SK-N-SH (cell line): ENCODE measurements around the gene PAN3. TPM values are rescaled to one million over a fixed set of nuclear protein-coding genes. Genes with fewer than 3 reads are reported as not detected.

Source experiments
- CTCF ChIA-PET: fragments of 300-600, 350-600 bp; formaldehyde crosslinking; extraction: SDS; loops from one replicate; lab custom pipeline; 2021; lab: Yijun Ruan, JAX
- POLR2A ChIA-PET: fragments of 350-600 bp; sonication (Branson Sonifier 250); formaldehyde crosslinking; extraction: SDS; loops from one replicate; lab custom pipeline; 2020; ENCODE audit warnings: antibody characterized with exemption, inconsistent platforms; lab: Yijun Ruan, JAX
- DNase-seq: peaks from one replicate; pipeline ENCODE4 v3.0.0; 2012
- H2AFZ ChIP-seq: fragments of 200-600 bp; sonication (generic); 2 replicates; pipeline ENCODE4 v1.8.1; 2016; ENCODE audit warnings: antibody characterized with exemption, mild to moderate bottlenecking, low read depth
- H3F3A ChIP-seq: fragments of 200-600 bp; sonication (generic); replicated peaks from 2 replicates; pipeline ENCODE3; 2016; ENCODE audit warnings: antibody characterized with exemption, mild to moderate bottlenecking; ENCODE audit not compliant: insufficient read depth
- H3K27ac ChIP-seq, 2 experiments: fragments of 200-500 bp in 1 of 2; fragments of 200-600 bp in 1 of 2; sonication (Bioruptor generic) in 1 of 2; sonication (generic), shearing (Covaris generic) in 1 of 2; 2 replicates each; pipeline versions ENCODE4 v1.5.1 to v1.6.1; 2014 to 2016; ENCODE audit warnings: low read depth in 2 of 2, inconsistent platforms in 1 of 2, low read length in 1 of 2, mild to moderate bottlenecking in 1 of 2, mixed read lengths in 1 of 2
- H3K27me3 ChIP-seq: fragments of 200-600 bp; sonication (generic), shearing (Covaris generic); 2 replicates; pipeline ENCODE4 v1.6.1; 2016; ENCODE audit warnings: mixed run types; ENCODE audit not compliant: insufficient read depth
- H3K36me3 ChIP-seq, 2 experiments: fragments of 200-500 bp in 1 of 2; fragments of 200-600 bp in 1 of 2; sonication (Bioruptor generic) in 1 of 2; sonication (generic) in 1 of 2; replicated peaks in 1 of 2; 2 replicates each; pipeline versions ENCODE3 to v1.5.1; 2014 to 2016; ENCODE audit warnings: low read length in 1 of 2, mild to moderate bottlenecking in 1 of 2; ENCODE audit not compliant: insufficient read depth in 2 of 2, control insufficient read depth in 1 of 2
- H3K4me1 ChIP-seq, 2 experiments: fragments of 200-500 bp in 1 of 2; fragments of 200-600 bp in 1 of 2; sonication (Bioruptor generic) in 1 of 2; sonication (generic), shearing (Covaris generic) in 1 of 2; 2 replicates each; pipeline versions ENCODE4 v1.5.1 to v1.6.1; 2014 to 2016; ENCODE audit warnings: low read depth in 1 of 2, low read length in 1 of 2, mixed run types in 1 of 2; ENCODE audit not compliant: insufficient read depth in 2 of 2, control insufficient read depth in 1 of 2
- H3K4me2 ChIP-seq: fragments of 200-600 bp; sonication (generic), shearing (Covaris generic); 2 replicates; pipeline ENCODE4 v1.6.1; 2017; ENCODE audit warnings: mixed run types
- H3K4me3 ChIP-seq, 2 experiments: fragments of 200-500 bp in 1 of 2; fragments of 200-600 bp in 1 of 2; sonication (Bioruptor generic) in 1 of 2; sonication (generic), shearing (Covaris generic) in 1 of 2; 2 replicates each; pipeline versions ENCODE4 v1.5.1 to v1.8.1; 2014 to 2016; ENCODE audit warnings: low read depth in 2 of 2, inconsistent platforms in 1 of 2, low read length in 1 of 2, mild to moderate bottlenecking in 1 of 2, mixed read lengths in 1 of 2, moderate library complexity in 1 of 2
- H3K79me2 ChIP-seq: fragments of 200-600 bp; sonication (generic); 2 replicates; pipeline ENCODE4 v1.8.1; 2017; ENCODE audit warnings: mild to moderate bottlenecking; ENCODE audit not compliant: insufficient read depth
- H3K9ac ChIP-seq: fragments of 200-600 bp; sonication (generic); 2 replicates; pipeline ENCODE4 v1.6.1; 2017; ENCODE audit warnings: mixed run types
- H3K9me2 ChIP-seq: fragments of 200-600 bp; sonication (generic); 2 replicates; pipeline ENCODE4 v1.6.1; 2017; ENCODE audit warnings: mixed run types
- H3K9me3 ChIP-seq: fragments of 200-600 bp; sonication (generic); 2 replicates; pipeline ENCODE4 v1.6.1; 2017; ENCODE audit warnings: mixed run types, mild to moderate bottlenecking, moderate library complexity
- H4K20me1 ChIP-seq: fragments of 200-600 bp; sonication (generic); 2 replicates; pipeline ENCODE4 v1.6.1; 2017; ENCODE audit warnings: mild to moderate bottlenecking, mixed run types; ENCODE audit not compliant: insufficient read depth
- CHD2 ChIP-seq: fragments of 150-350 bp; IDR thresholded peaks from 2 replicates; pipeline ENCODE4 v1.6.1; 2018; ENCODE audit warnings: low read length; ENCODE audit not compliant: partially characterized antibody
- ELF1 ChIP-seq: IDR thresholded peaks from 2 replicates; pipeline ENCODE4 v1.4.0; 2012
- EP300 ChIP-seq, 2 experiments: IDR thresholded peaks; 2 replicates each; pipeline versions ENCODE4 v1.4.0 to v1.6.1; 2012; ENCODE audit warnings: borderline replicate concordance in 1 of 2, low read depth in 1 of 2, low read length in 1 of 2
- FOSL2 ChIP-seq: IDR thresholded peaks from 2 replicates; pipeline ENCODE4 v1.4.0; 2012; ENCODE audit warnings: low read depth, mild to moderate bottlenecking, moderate library complexity, borderline replicate concordance
- FOXJ3 ChIP-seq: sonication (generic); formaldehyde crosslinking; IDR thresholded peaks from 2 replicates; pipeline ENCODE4 v1.5.1; 2020; ENCODE audit warnings: mild to moderate bottlenecking, missing genetic modification reagents
- GABPA ChIP-seq: IDR thresholded peaks from 2 replicates; pipeline ENCODE4 v1.4.0; 2012; ENCODE audit warnings: low read depth, mild to moderate bottlenecking
- GATA2 ChIP-seq: sonication (generic); formaldehyde crosslinking; IDR thresholded peaks from 2 replicates; pipeline ENCODE4 v1.5.0; 2020; ENCODE audit warnings: mild to moderate bottlenecking, missing genetic modification reagents
- JUND ChIP-seq: IDR thresholded peaks from 2 replicates; pipeline ENCODE4 v1.4.0; 2012
- NFIC ChIP-seq: IDR thresholded peaks from 2 replicates; pipeline ENCODE4 v1.4.0; 2012; ENCODE audit warnings: borderline replicate concordance
- POLR2AphosphoS5 ChIP-seq: IDR thresholded peaks from 2 replicates; pipeline ENCODE4 v1.6.1; 2012; ENCODE audit warnings: low read depth, low read length
- RAD21 ChIP-seq: IDR thresholded peaks from 2 replicates; pipeline ENCODE4 v1.6.1; 2012; ENCODE audit warnings: mild to moderate bottlenecking, low read length
- RCOR1 ChIP-seq: fragments of 150-350 bp; IDR thresholded peaks from 2 replicates; pipeline ENCODE4 v1.6.1; 2017; ENCODE audit warnings: antibody characterized with exemption, low read length
- RFX5 ChIP-seq: IDR thresholded peaks from 2 replicates; pipeline ENCODE4 v1.6.1; 2012; ENCODE audit warnings: mild to moderate bottlenecking, improper control_type of control experiment, low read length
- RXRA ChIP-seq: IDR thresholded peaks from 2 replicates; pipeline ENCODE4 v1.4.0; 2012; ENCODE audit warnings: low read depth, mild to moderate bottlenecking, borderline replicate concordance
- SIN3A ChIP-seq: IDR thresholded peaks from 2 replicates; pipeline ENCODE4 v1.6.1; 2012; ENCODE audit warnings: low read depth, mild to moderate bottlenecking, low read length, moderate library complexity, borderline replicate concordance
- SMC3 ChIP-seq: IDR thresholded peaks from 2 replicates; pipeline ENCODE4 v1.6.1; 2012; ENCODE audit warnings: low read depth, low read length, improper control_type of control experiment
- TAF1 ChIP-seq: IDR thresholded peaks from 2 replicates; pipeline ENCODE4 v1.6.1; 2012; ENCODE audit warnings: low read depth, mild to moderate bottlenecking, low read length, moderate library complexity, borderline replicate concordance
- TCF12 ChIP-seq: IDR thresholded peaks from 2 replicates; pipeline ENCODE4 v1.4.0; 2012
- TEAD4 ChIP-seq: IDR thresholded peaks from 2 replicates; pipeline ENCODE4 v1.4.0; 2012; ENCODE audit warnings: mild to moderate bottlenecking, borderline replicate concordance; ENCODE audit not compliant: insufficient read depth
- WGBS: methylation state at CpG from one replicate; pipeline ENCODE4 v1.1.6; 2017; ENCODE audit warnings: low lambda C conversion rate; 5-methylcytosine and 5-hydroxymethylcytosine counted together
- polyA plus RNA-seq, 3 experiments: library from polyadenylated mRNA; depleted of rRNA; stranded (reverse); fragments of >200 nt; gene quantifications; 2 replicates each; pipeline ENCODE4 v1.2.3, GENCODE V29; 2012
- TF ChIP-seq, protein P1 (sequence below): IDR thresholded peaks from 2 replicates; pipeline ENCODE4 v1.4.0; 2012; ENCODE audit warnings: low read depth
- TF ChIP-seq, protein P2 (sequence below): fragments of 150-350 bp; IDR thresholded peaks from 2 replicates; pipeline ENCODE4 v1.6.1; 2016; ENCODE audit warnings: mild to moderate bottlenecking, low read depth, low read length
- TF ChIP-seq, protein P3 (sequence below): fragments of 150-350 bp; IDR thresholded peaks from 2 replicates; pipeline ENCODE4 v1.6.1; 2017; ENCODE audit warnings: antibody characterized with exemption, low read length, low read depth, borderline replicate concordance

Gene PAN3
- polyA plus RNA-seq, 1 of the 3 experiments (the other 2 are of a cell fraction), result 6.4 TPM

DNA sequence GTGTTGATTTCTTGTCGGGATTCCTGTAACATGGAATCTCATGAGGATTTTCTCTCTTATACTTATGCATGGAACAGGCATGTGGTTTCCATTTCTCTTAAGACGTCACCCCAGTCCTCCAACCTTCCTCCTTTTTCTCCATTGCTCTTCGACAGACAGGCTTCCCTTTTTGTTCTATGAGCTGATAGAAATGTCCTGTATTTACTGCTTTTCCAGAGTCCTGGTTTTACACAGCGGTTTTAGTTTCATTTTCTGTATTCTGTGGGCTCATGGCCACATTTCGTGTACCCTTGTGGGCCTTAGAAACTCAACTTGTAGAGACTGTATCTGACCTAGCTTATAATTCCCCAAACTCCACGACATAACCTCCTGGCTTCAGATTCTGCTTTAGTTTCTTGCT lies 113.1 kb downstream of the PAN3 start:
- no peak for DNase-seq
- ChIA-PET CTCF (no interaction called here), POLR2A (no interaction called here)
- H3K36me3 ChIP-seq, result peaks cover 4 to 49% of the 10 kb centered on the region in 2 experiments
- H3K27me3 ChIP-seq, result no peaks in the 10 kb centered on the region
- H3K4me2 ChIP-seq, result no peak overlapping the region
- peaks cover 22% of the 10 kb centered on the region for H3K79me2 ChIP-seq
- H3K9me2 ChIP-seq, result no peaks in the 10 kb centered on the region
- 94% methylated on average over 6 of the region's 6 CpGs for WGBS
- H3F3A ChIP-seq, result no peaks in the 10 kb centered on the region
- no peak overlapping the region for H3K9ac ChIP-seq
- H3K4me1 ChIP-seq, result no peaks in the 10 kb centered on the region
- no peaks in the 10 kb centered on the region for H4K20me1 ChIP-seq
- H2AFZ ChIP-seq, result no peak overlapping the region
- H3K9me3 ChIP-seq, result 0 out of 2 replicates have a peak, but pooled peaks cover 6% of the 10 kb centered on the region
- no peak overlapping the region for H3K4me3 ChIP-seq
- TF ChIP-seq TEAD4, result no peak
- TF ChIP-seq GABPA, result no peak
- TF ChIP-seq FOSL2, result no peak
- TF ChIP-seq RXRA, result no peak
- TF ChIP-seq, protein P1, sequence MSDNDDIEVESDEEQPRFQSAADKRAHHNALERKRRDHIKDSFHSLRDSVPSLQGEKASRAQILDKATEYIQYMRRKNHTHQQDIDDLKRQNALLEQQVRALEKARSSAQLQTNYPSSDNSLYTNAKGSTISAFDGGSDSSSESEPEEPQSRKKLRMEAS, result no peak
- no peak for TF ChIP-seq SMC3
- TF ChIP-seq, protein P2, sequence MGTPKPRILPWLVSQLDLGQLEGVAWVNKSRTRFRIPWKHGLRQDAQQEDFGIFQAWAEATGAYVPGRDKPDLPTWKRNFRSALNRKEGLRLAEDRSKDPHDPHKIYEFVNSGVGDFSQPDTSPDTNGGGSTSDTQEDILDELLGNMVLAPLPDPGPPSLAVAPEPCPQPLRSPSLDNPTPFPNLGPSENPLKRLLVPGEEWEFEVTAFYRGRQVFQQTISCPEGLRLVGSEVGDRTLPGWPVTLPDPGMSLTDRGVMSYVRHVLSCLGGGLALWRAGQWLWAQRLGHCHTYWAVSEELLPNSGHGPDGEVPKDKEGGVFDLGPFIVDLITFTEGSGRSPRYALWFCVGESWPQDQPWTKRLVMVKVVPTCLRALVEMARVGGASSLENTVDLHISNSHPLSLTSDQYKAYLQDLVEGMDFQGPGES, result no peak
- TF ChIP-seq EP300 (IDR thresholded peaks at IDR 0.05; ENCODE audit: borderline replicate concordance in 1 of 2, low read depth in 1 of 2, low read length in 1 of 2), result no peak
- no peak for TF ChIP-seq RCOR1
- TF ChIP-seq FOXJ3 (CRISPR knock-in tag), result no peak
- TF ChIP-seq ELF1, result no peak
- no peak for TF ChIP-seq SIN3A
- no peak for TF ChIP-seq RFX5
- TF ChIP-seq, protein P3, sequence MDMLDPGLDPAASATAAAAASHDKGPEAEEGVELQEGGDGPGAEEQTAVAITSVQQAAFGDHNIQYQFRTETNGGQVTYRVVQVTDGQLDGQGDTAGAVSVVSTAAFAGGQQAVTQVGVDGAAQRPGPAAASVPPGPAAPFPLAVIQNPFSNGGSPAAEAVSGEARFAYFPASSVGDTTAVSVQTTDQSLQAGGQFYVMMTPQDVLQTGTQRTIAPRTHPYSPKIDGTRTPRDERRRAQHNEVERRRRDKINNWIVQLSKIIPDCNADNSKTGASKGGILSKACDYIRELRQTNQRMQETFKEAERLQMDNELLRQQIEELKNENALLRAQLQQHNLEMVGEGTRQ, result no peak
- H3K27ac ChIP-seq, result no peak overlapping the region

DNA sequence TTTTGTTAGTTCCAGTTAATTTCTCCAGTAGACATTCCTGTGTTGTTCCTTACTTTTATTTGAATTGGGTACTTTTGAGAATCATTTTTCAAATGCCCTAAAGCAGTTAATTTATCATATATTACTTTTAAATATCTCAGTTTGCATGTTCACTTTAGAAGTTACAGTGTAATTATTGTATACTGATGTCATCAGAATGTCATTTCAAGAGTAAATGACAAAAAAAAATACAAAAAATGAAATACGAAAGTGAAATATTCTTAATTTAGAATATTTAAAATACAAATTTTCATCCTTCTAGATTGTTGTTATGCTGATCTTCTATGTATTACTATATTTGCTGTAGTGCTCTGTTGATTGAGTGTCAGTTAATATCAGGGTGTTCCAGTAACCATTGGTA lies 114.2 kb downstream of the PAN3 start:
- Histone ChIP-seq H3K4me3 (no peak overlapping the region), H3F3A (no peaks in the 10 kb centered on the region), H3K4me2 (no peak overlapping the region), H3K27me3 (no peaks in the 10 kb centered on the region), H3K9me2 (no peaks in the 10 kb centered on the region), H3K4me1 (no peaks in the 10 kb centered on the region), H3K36me3 (peaks cover 10 to 48% of the 10 kb centered on the region in 2 experiments), H3K9ac (no peak overlapping the region), H3K27ac (no peak overlapping the region), H4K20me1 (no peaks in the 10 kb centered on the region), H2AFZ (no peak overlapping the region), H3K9me3 (0 out of 2 replicates have a peak, but pooled peaks cover 3% of the 10 kb centered on the region), H3K79me2 (peaks cover 19% of the 10 kb centered on the region)
- WGBS, result 94% methylated on average over 1 of the region's 1 CpG
- ChIA-PET CTCF (no interaction called here), POLR2A (no interaction called here)
- DNase-seq, result no peak
- TF ChIP-seq TCF12, result no peak
- no peak for TF ChIP-seq RXRA
- no peak for TF ChIP-seq ELF1
- no peak for TF ChIP-seq JUND
- no peak for TF ChIP-seq POLR2AphosphoS5
- TF ChIP-seq SMC3, result no peak
- TF ChIP-seq NFIC, result no peak
- no peak for TF ChIP-seq GATA2 (CRISPR knock-in tag)
- TF ChIP-seq, protein P1, result no peak
- no peak for TF ChIP-seq RAD21
- no peak for TF ChIP-seq FOSL2
- TF ChIP-seq, protein P3, result no peak
- TF ChIP-seq SIN3A, result no peak
- TF ChIP-seq TAF1, result no peak
- no peak for TF ChIP-seq CHD2
